GM18870 (cell line): ENCODE data around the gene SUOX.
"Not testable (repeated sequence)": the region's sequence is repeated elsewhere in the genome, so short reads cannot be mapped to it uniquely, and the experiment has no call there.

Source experiments
- ATAC-seq: cut with Tn5 transposase; IDR thresholded peaks from one replicate; pipeline ENCODE4 v1.9.1; 2021; ENCODE audit warnings: moderate library complexity; ENCODE audit not compliant: unreplicated experiment

The SUOX gene

GRCh38 chr12:56017181-56017580, 20.1 kb downstream of the SUOX start:
- ATAC-seq: no peak

- ATAC-seq: no peak
Measured at GRCh38 chr12:56018356-56018755, 21.3 kb downstream of the SUOX start.

GRCh38 chr12:56020423-56021184, 23.5 kb downstream of the SUOX start, which contains the start of gene IKZF4:
Gene IKZF4 (plus strand): TSS chr12:56021043. CDS start chr12:56021494, 451 bp downstream.
- no peak for ATAC-seq

- no peak for ATAC-seq
Measured at GRCh38 chr12:56021889-56022497, 24.9 kb downstream of the SUOX start.

GRCh38 chr12:56028511-56029165, 31.6 kb downstream of the SUOX start:
- ATAC-seq: no peak

- no peak for ATAC-seq
Measured at GRCh38 chr12:56029166-56029519, 32.1 kb downstream of the SUOX start.

- no peak for ATAC-seq
Measured at GRCh38 chr12:56029666-56030293, 32.7 kb downstream of the SUOX start.

GRCh38 chr12:56031987-56032386, 34.9 kb downstream of the SUOX start:
- no peak for ATAC-seq

GRCh38 chr12:56034586-56035332, 37.7 kb downstream of the SUOX start:
- no peak for ATAC-seq

- ATAC-seq: no peak
Measured at GRCh38 chr12:56037161-56037560, 40.1 kb downstream of the SUOX start.

- ATAC-seq: no peak
Measured at GRCh38 chr12:56038022-56038655, 41.1 kb downstream of the SUOX start.

- ATAC-seq: no peak
Measured at GRCh38 chr12:56040151-56040550, 43.1 kb downstream of the SUOX start.

GRCh38 chr12:56040963-56041551, 44.0 kb downstream of the SUOX start:
- ATAC-seq: no peak

- ATAC-seq: peak; percentile 92
Measured at GRCh38 chr12:56041552-56042429, 44.7 kb downstream of the SUOX start, which contains the start of gene RPS26. Gene RPS26 (plus strand): TSS chr12:56041918. CDS start chr12:56042167, 249 bp downstream.

- ATAC-seq: not testable (repeated sequence)
Measured at GRCh38 chr12:56042430-56042813, 45.3 kb downstream of the SUOX start.

GRCh38 chr12:56042843-56043242, 45.8 kb downstream of the SUOX start:
- ATAC-seq: no peak

GRCh38 chr12:56046027-56046780, 49.1 kb downstream of the SUOX start:
- ATAC-seq: no peak

- ATAC-seq: no peak
Measured at GRCh38 chr12:56053407-56053893, 56.4 kb downstream of the SUOX start.
